Endothelial cell of umbilical vein (primary cell): ENCODE measurements around the gene PERCC1.

Experiments used
- EZH2 ChIP-seq: IDR thresholded peaks from 2 replicates; pipeline ENCODE4 v1.6.1; 2012; ENCODE audit warnings: borderline replicate concordance, low read depth, mild to moderate bottlenecking, moderate library complexity, low read length, inconsistent platforms; ENCODE audit not compliant: severe bottlenecking
- FOS ChIP-seq: IDR thresholded peaks from 2 replicates; pipeline ENCODE4 v1.6.1; 2011; ENCODE audit warnings: mild to moderate bottlenecking, low read length, moderate library complexity, borderline replicate concordance; ENCODE audit not compliant: insufficient read depth
- GATA2 ChIP-seq: IDR thresholded peaks from 2 replicates; pipeline ENCODE4 v1.7.0; 2011; ENCODE audit warnings: low read depth, mild to moderate bottlenecking, moderate library complexity, mixed read lengths, low read length; ENCODE audit not compliant: insufficient read length, insufficient read depth
- JUN ChIP-seq: IDR thresholded peaks from 2 replicates; pipeline ENCODE4 v1.6.1; 2011; ENCODE audit warnings: borderline replicate concordance, low read depth; ENCODE audit not compliant: insufficient read length, insufficient read depth
- MYC ChIP-seq: IDR thresholded peaks from one replicate; pipeline ENCODE4 v1.6.1; 2011; ENCODE audit warnings: mild to moderate bottlenecking, low read depth, low read length
- POLR2A ChIP-seq: IDR thresholded peaks from 2 replicates; pipeline ENCODE4 v1.6.1; 2012; ENCODE audit warnings: low read depth, mild to moderate bottlenecking, control low read depth, low read length
- POLR2AphosphoS5 ChIP-seq: IDR thresholded peaks from 2 replicates; pipeline ENCODE4 v1.6.1; 2012; ENCODE audit warnings: low read depth, mild to moderate bottlenecking, control low read depth, low read length, moderate library complexity; ENCODE audit not compliant: insufficient read depth
- TF ChIP-seq, protein P1 (sequence below): IDR thresholded peaks from 2 replicates; pipeline ENCODE4 v1.6.1; 2011; ENCODE audit not compliant: insufficient read depth, insufficient read length
- TF ChIP-seq, protein P2 (sequence below), 2 donors: IDR thresholded peaks; 1 replicate in 1 of 2; 2 replicates in 1 of 2; pipeline ENCODE4 v1.5.1; 2011; ENCODE audit warnings: low read length in 2 of 2, mild to moderate bottlenecking in 2 of 2, moderate library complexity in 2 of 2, control low read depth in 1 of 2, inconsistent platforms in 1 of 2, low read depth in 1 of 2; ENCODE audit not compliant: insufficient read depth in 1 of 2; ENCODE audit errors: extremely low read depth in 1 of 2

DNA sequence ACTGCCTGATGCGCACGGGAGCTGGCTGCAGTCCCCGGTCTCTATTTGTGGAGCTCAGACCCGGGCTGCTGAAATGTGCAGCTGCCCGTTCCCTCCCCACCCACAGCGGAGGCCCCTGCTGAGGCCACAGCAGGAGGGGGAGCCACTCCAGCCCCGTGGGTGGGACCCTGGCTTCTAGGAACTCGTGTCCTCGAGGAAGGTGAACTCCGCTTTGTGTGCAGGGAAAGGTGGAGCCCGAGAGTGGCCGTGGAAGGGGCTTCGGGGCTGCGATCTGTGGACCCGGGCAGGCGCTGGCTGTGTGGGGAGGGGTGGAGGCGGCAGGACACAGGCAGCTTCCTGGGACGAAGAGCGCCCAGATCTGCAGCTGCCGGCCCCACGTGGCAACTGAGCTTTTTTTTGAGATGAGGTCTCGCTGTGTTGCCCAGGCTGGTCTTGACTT, 10.5 kb downstream of the PERCC1 start:
- TF ChIP-seq, protein P1, sequence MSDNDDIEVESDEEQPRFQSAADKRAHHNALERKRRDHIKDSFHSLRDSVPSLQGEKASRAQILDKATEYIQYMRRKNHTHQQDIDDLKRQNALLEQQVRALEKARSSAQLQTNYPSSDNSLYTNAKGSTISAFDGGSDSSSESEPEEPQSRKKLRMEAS, result no peak
- TF ChIP-seq POLR2A (no peak), EZH2 (no peak), POLR2AphosphoS5 (no peak), MYC (no peak), FOS (no peak), JUN (no peak), GATA2 (no peak)
- TF ChIP-seq, protein P2, sequence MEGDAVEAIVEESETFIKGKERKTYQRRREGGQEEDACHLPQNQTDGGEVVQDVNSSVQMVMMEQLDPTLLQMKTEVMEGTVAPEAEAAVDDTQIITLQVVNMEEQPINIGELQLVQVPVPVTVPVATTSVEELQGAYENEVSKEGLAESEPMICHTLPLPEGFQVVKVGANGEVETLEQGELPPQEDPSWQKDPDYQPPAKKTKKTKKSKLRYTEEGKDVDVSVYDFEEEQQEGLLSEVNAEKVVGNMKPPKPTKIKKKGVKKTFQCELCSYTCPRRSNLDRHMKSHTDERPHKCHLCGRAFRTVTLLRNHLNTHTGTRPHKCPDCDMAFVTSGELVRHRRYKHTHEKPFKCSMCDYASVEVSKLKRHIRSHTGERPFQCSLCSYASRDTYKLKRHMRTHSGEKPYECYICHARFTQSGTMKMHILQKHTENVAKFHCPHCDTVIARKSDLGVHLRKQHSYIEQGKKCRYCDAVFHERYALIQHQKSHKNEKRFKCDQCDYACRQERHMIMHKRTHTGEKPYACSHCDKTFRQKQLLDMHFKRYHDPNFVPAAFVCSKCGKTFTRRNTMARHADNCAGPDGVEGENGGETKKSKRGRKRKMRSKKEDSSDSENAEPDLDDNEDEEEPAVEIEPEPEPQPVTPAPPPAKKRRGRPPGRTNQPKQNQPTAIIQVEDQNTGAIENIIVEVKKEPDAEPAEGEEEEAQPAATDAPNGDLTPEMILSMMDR (IDR thresholded peaks at IDR 0.05; ENCODE audit: extremely low read depth in 1 of 2, insufficient read depth in 1 of 2, low read depth in 1 of 2, low read length in 2 of 2), result no peak
